ENCODE data around the gene ZNF280A. TPM values are rescaled to one million over a fixed set of nuclear protein-coding genes. Genes with fewer than 3 reads are reported as not detected.

The ZNF280A gene
- total and polyA plus RNA-seq, 9 of the 15 experiments (the other 6 are each of a cell fraction or from before 2014, with no cell fraction given) = 19.0 to 40.8 (median 28.6) TPM

GRCh38 chr22:22547226-22547625, 27.2 kb upstream of the ZNF280A start:
- peak in 3 of 4 experiments; percentile 64 to 74 (median 74) for DNase-seq (ENCODE audit: extremely low read depth in 1 of 4, low spot score in 3 of 4)
- Histone ChIP-seq H3K79me2 (ENCODE audit: control insufficient read depth, insufficient read depth, low read length) (peaks cover 34% of the 10 kb centered on the region), H2AFZ (ENCODE audit: low read depth, low read length) (no peak overlapping the region), H3K9ac (ENCODE audit: insufficient read depth in 1 of 2, low read depth in 2 of 2, low read length in 2 of 2) (no peak overlapping the region), H3K9me1 (ENCODE audit: control insufficient read depth, insufficient read depth, low read length) (peaks cover 43% of the 10 kb centered on the region), H3K27ac (ENCODE audit: extremely low read depth, low read depth, low read length) (no peak overlapping the region; the same call in 2 of the 3 replicates), H4K20me1 (replicated peaks; ENCODE audit: control insufficient read depth, insufficient read depth, low read length) (peaks cover 55% of the 10 kb centered on the region), H3K9me3 (replicated peaks; ENCODE audit: control insufficient read depth, insufficient read depth, low read depth, low read length) (no peaks in the 10 kb centered on the region), H3K4me3 (no peak overlapping the region), H3K4me2 (ENCODE audit: insufficient read depth, low read length) (no peak overlapping the region), H3K4me1 (replicated peaks in 1 of 2; ENCODE audit: control insufficient read depth in 2 of 2, insufficient read depth in 2 of 2, low read length in 2 of 2) (peaks cover 13 to 20% of the 10 kb centered on the region in 2 experiments), H3K36me3 (ENCODE audit: control insufficient read depth, insufficient read depth, low read length) (peaks cover 60% of the 10 kb centered on the region), H3K27me3 (ENCODE audit: control insufficient read depth in 2 of 2, insufficient read depth in 2 of 2, low read length in 2 of 2) (no peaks in the 10 kb centered on the region)
- peak; percentile 46 for ATAC-seq
- no peak for FAIRE-seq
- ChIA-PET POLR2A (interaction anchor here (0.7 to 19.7 kb wide), 15 partner anchors 3 to 840 kb away, joined by 3 to 708 read pairs (median 6); partner anchors contain the start of genes PRAME, ZNF280A and ZNF280B), CTCF (ENCODE audit: low intra/inter-chr PET ratio) (interaction anchor here (0.8 to 1.7 kb wide), 3 partner anchors 10 to 84 kb away, joined by 3 to 4 read pairs (median 3); partner anchors contain the start of gene PRAME)
- in situ Hi-C loops (cut with MboI) (loop anchor here (25.0 kb wide), 1 partner anchor 1135 kb away; the partner anchor contains the start of gene HIC2), intact Hi-C loops (cut with micrococcal nuclease) (loop anchor here (2.0 to 10.0 kb wide), 2 partner anchors 38 to 58 kb away; partner anchors contain the start of gene ZNF280B)
- WGBS (ENCODE audit: insufficient coverage, low coverage, missing lambda C conversion rate) = 60% methylated on average over 3 of the region's 3 CpGs
- no TSS peak for BruUV-seq (replicated peaks)
- TF ChIP-seq ZNF589 (CRISPR knock-in tag; IDR thresholded peaks at IDR 0.05; ENCODE audit: low read depth) (no peak), PTBP1 (IDR thresholded peaks at IDR 0.05; ENCODE audit: low read depth, low read length) (no peak), ZNF76 (CRISPR knock-in tag; IDR thresholded peaks at IDR 0.05; ENCODE audit: borderline replicate concordance) (no peak), CC2D1A (IDR thresholded peaks at IDR 0.05) (no peak), TSHZ1 (CRISPR knock-in tag; IDR thresholded peaks at IDR 0.05) (no peak), POLR3G (IDR thresholded peaks at IDR 0.05; ENCODE audit: extremely low read depth, insufficient read length, insufficient replicate concordance) (no peak), YY1 (IDR thresholded peaks at IDR 0.05; ENCODE audit: borderline replicate concordance in 1 of 3, control insufficient read depth in 1 of 3, extremely low read depth in 1 of 3, insufficient read depth in 3 of 3, insufficient read length in 1 of 3, insufficient replicate concordance in 2 of 3, low read depth in 1 of 3, low read length in 2 of 3) (no peak)

Measured in K562 (cell line).